Hippocampal formation (tissue), 2 donors: ENCODE data around the gene SLC35B3.
"Not testable (repeated sequence)": the region's sequence is repeated elsewhere in the genome, so short reads cannot be mapped to it uniquely, and the experiment has no call there.

Experiments used
- DNase-seq, 2 donors: peaks; one replicate each; lab custom pipeline; 2025; lab: John Stamatoyannopoulos, UW

The SLC35B3 gene

DNA sequence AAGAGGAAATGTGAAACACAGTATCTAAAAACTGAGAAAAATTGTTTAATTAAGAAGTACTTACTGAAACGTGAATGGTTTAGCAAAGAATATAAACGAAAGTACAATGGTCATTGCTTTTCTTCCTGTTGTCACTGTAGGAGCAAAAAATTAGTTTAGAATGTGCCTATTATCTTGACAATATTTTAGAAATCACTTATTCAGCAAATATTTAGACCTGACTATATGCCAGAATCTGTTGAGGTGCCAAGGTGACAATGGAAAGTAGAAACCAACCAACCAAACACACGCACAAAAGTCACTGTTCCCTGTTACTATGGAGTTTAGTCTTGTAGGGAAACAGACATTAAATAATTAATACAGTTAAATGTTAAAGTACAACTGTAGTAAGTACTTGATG is 20.5 kb downstream of the SLC35B3 start:
- no peak for DNase-seq

- DNase-seq, result not testable (repeated sequence)
Observed at GRCh38 chr6:8405946-8406345, 29.4 kb downstream of the SLC35B3 start.

DNA sequence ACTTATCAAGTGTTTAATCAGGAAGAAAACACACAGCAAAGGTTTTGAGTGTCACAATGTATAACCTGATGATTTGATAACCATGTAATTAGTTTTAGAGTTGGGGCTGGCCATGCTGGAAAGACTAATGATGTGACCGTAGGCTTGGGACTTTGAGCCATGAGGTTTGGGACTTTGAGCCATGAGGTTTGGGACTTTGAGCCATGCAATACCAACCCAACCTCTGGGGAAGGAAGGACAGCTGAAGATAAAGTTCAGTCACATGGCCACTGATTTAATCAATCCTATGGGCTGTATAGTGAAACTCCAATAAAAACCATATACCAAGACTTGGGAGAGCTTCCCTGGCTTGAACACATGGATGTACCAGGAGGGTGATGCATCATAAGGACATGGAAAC is 32.8 kb downstream of the SLC35B3 start:
- DNase-seq, result no peak

- DNase-seq, result no peak
Observed at GRCh38 chr6:8400663-8401062, 34.7 kb downstream of the SLC35B3 start.

DNA sequence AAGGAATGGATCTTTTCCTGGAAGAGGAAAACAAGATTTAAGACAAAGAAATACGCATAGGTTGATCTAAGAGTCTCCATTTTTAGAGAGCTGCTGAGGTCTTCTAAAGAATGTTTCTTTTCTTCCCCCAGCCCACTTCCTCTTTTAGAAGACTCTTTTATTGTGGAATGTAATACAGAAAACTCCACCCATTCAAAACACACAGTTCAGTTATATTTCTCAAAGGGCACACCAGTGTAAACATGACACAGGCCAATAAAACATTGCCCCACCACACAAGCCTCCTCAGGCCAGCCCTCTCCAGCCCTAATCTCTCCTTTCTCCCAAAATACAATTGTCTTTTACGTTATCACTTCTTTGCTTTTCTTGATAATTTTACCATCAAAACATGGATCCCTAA is 42.8 kb downstream of the SLC35B3 start:
- no peak for DNase-seq

GRCh38 chr6:8391934-8392333 is 43.4 kb downstream of the SLC35B3 start:
- DNase-seq, result no peak

GRCh38 chr6:8389036-8389818 is 46.1 kb downstream of the SLC35B3 start:
- DNase-seq, result no peak

- no peak for DNase-seq
Observed at GRCh38 chr6:8387942-8388437, 47.4 kb downstream of the SLC35B3 start.

DNA sequence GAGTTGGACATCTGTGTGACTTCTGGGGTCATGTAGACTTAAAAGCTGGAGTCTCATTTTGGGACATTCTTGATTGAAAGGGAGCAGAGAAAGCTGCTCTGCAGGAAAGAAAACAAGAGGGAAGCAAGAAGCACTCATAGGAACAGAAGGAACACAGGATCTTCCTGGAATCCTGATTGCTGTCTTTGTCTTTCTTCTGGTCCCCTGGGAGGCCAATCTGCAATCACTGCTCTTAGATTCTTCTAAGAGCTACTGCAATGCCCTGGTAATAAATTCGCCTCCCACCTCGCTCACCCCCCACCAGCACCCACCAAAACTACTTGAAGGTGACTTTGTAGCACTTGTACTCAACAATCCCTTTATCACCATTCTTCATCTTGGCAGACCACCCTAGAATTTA is 51.8 kb downstream of the SLC35B3 start:
- no peak for DNase-seq

- no peak for DNase-seq
Observed at GRCh38 chr6:8382434-8382833, 52.9 kb downstream of the SLC35B3 start.

DNA sequence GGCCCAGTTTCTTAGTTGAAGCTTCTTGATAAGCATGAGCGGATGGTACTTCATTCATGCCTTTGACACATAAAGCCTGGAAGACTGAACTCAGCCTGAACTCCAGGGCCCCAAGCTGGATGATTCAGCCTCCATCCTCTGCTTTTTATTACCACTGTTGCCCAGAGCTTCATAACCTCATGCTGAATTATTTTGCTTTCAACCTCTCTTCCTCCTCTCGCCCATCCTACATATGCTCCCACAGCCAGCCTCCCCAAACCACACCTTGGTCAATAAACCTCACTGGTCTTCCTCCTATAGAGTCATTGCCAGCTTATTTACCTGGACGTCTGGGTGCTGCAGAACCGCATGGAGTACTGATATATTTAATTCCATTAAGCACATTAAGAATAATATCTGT is 59.4 kb downstream of the SLC35B3 start:
- DNase-seq, result no peak
